IPS-18a (cell line): ENCODE measurements around the gene RFFL.

Source experiments
- H3K27ac ChIP-seq: one replicate; pipeline ENCODE4 v1.5.1; 2013; ENCODE audit warnings: low read length
- H3K27me3 ChIP-seq: one replicate; pipeline ENCODE4 v1.6.1; 2013; ENCODE audit warnings: mild to moderate bottlenecking, low read length; ENCODE audit not compliant: control insufficient read depth, insufficient read depth
- H3K36me3 ChIP-seq: one replicate; pipeline ENCODE4 v1.6.1; 2013; ENCODE audit warnings: low read depth, low read length; ENCODE audit not compliant: control insufficient read depth
- H3K4me1 ChIP-seq: one replicate; pipeline ENCODE4 v1.6.1; 2013; ENCODE audit warnings: low read depth, low read length; ENCODE audit not compliant: control insufficient read depth
- H3K4me3 ChIP-seq: one replicate; pipeline ENCODE4 v1.5.1; 2013; ENCODE audit warnings: low read length
- H3K9ac ChIP-seq: one replicate; pipeline ENCODE4 v1.6.1; 2013; ENCODE audit warnings: mild to moderate bottlenecking, low read length, moderate library complexity
- H3K9me3 ChIP-seq: one replicate; pipeline ENCODE4 v1.6.1; 2013; ENCODE audit warnings: low read depth, low read length; ENCODE audit not compliant: control insufficient read depth

The RFFL gene

GRCh38 chr17:35079547-35080423, 16.3 kb upstream of the RFFL start:
- no peak overlapping the region for H3K27ac ChIP-seq
- H3K4me1 ChIP-seq: peaks cover 21% of the 10 kb centered on the region
- no peak overlapping the region for H3K9ac ChIP-seq
- no peaks in the 10 kb centered on the region for H3K9me3 ChIP-seq
- no peaks in the 10 kb centered on the region for H3K36me3 ChIP-seq
- no peak overlapping the region for H3K4me3 ChIP-seq
- H3K27me3 ChIP-seq: no peaks in the 10 kb centered on the region

- Histone ChIP-seq H3K4me1 (peaks cover 8% of the 10 kb centered on the region), H3K27me3 (no peaks in the 10 kb centered on the region), H3K9me3 (no peaks in the 10 kb centered on the region), H3K36me3 (no peaks in the 10 kb centered on the region), H3K4me3 (no peak overlapping the region), H3K9ac (no peak overlapping the region), H3K27ac (no peak overlapping the region)
Measured at GRCh38 chr17:35076874-35077273, 13.4 kb upstream of the RFFL start.

- Histone ChIP-seq H3K4me3 (no peak overlapping the region), H3K9ac (no peak overlapping the region), H3K4me1 (peaks cover 1% of the 10 kb centered on the region), H3K36me3 (no peaks in the 10 kb centered on the region), H3K9me3 (no peaks in the 10 kb centered on the region), H3K27ac (no peak overlapping the region), H3K27me3 (no peaks in the 10 kb centered on the region)
Measured at GRCh38 chr17:35074711-35075707, 11.5 kb upstream of the RFFL start.

- Histone ChIP-seq H3K4me3 (no peak overlapping the region), H3K9ac (no peak overlapping the region), H3K27ac (no peak overlapping the region), H3K27me3 (no peaks in the 10 kb centered on the region), H3K36me3 (no peaks in the 10 kb centered on the region), H3K9me3 (no peaks in the 10 kb centered on the region), H3K4me1 (no peaks in the 10 kb centered on the region)
Measured at GRCh38 chr17:35073991-35074627, 10.6 kb upstream of the RFFL start.

GRCh38 chr17:35073183-35073790, 9.8 kb upstream of the RFFL start:
- H3K4me1 ChIP-seq: no peaks in the 10 kb centered on the region
- H3K9ac ChIP-seq: no peak overlapping the region
- H3K36me3 ChIP-seq: no peaks in the 10 kb centered on the region
- no peak overlapping the region for H3K4me3 ChIP-seq
- no peak overlapping the region for H3K27ac ChIP-seq
- no peaks in the 10 kb centered on the region for H3K27me3 ChIP-seq
- H3K9me3 ChIP-seq: no peaks in the 10 kb centered on the region

- Histone ChIP-seq H3K27ac (no peak overlapping the region), H3K36me3 (no peaks in the 10 kb centered on the region), H3K9ac (no peak overlapping the region), H3K4me3 (no peak overlapping the region), H3K27me3 (no peaks in the 10 kb centered on the region), H3K4me1 (peaks cover 18% of the 10 kb centered on the region), H3K9me3 (no peaks in the 10 kb centered on the region)
Measured at GRCh38 chr17:35069311-35069710, 5.8 kb upstream of the RFFL start.

GRCh38 chr17:35068249-35068648, 4.7 kb upstream of the RFFL start:
- no peak overlapping the region for H3K27ac ChIP-seq
- H3K4me3 ChIP-seq: no peak overlapping the region
- no peaks in the 10 kb centered on the region for H3K27me3 ChIP-seq
- H3K36me3 ChIP-seq: no peaks in the 10 kb centered on the region
- H3K9ac ChIP-seq: no peak overlapping the region
- no peaks in the 10 kb centered on the region for H3K9me3 ChIP-seq
- H3K4me1 ChIP-seq: peaks cover 26% of the 10 kb centered on the region

- Histone ChIP-seq H3K4me1 (peaks cover 34% of the 10 kb centered on the region), H3K36me3 (no peaks in the 10 kb centered on the region), H3K9me3 (no peaks in the 10 kb centered on the region), H3K9ac (no peak overlapping the region), H3K27me3 (peaks cover 5% of the 10 kb centered on the region), H3K27ac (no peak overlapping the region), H3K4me3 (no peak overlapping the region)
Measured at GRCh38 chr17:35065880-35066279, 2.4 kb upstream of the RFFL start.

GRCh38 chr17:35064516-35065215, 1.2 kb upstream of the RFFL start:
- H3K27me3 ChIP-seq: peaks cover 5% of the 10 kb centered on the region
- H3K27ac ChIP-seq: peak overlapping the region; percentile 78
- no peaks in the 10 kb centered on the region for H3K36me3 ChIP-seq
- peak overlapping the region; percentile 64 for H3K9ac ChIP-seq
- H3K4me1 ChIP-seq: peaks cover 34% of the 10 kb centered on the region
- H3K9me3 ChIP-seq: no peaks in the 10 kb centered on the region
- no peak overlapping the region for H3K4me3 ChIP-seq

GRCh38 chr17:35062308-35062707, 1.2 kb downstream of the RFFL start:
- Histone ChIP-seq H3K9me3 (no peaks in the 10 kb centered on the region), H3K4me3 (no peak overlapping the region), H3K36me3 (no peaks in the 10 kb centered on the region), H3K9ac (no peak overlapping the region), H3K27me3 (peaks cover 5% of the 10 kb centered on the region), H3K27ac (no peak overlapping the region), H3K4me1 (peaks cover 34% of the 10 kb centered on the region)
